ENCODE measurements around the gene SOD3.

The SOD3 gene

DNA sequence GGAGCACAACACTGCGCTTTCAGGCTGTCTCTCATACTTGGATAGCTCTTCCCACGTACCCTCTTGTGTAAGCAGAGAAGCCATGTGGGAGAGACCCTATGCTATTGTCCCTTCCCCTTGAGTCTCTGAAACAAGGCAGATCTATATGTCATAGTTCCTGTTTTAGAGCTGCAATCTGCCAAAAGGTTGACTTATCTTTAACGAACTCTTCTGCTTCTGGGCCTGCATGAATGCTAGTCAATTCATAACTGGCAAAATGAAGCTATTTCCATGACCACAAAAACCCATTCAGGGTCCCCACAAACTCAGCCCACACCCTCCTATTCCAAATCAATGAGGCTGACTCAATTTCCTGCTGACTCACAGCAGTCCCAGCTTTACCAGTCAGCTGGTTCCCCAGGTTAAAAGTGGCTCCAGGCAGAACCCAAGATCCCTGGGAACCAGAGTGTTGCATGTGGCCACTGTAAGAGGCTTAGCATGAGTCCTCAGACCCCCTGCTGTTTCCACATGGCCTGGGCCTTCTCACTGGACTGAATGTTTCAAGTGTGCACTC is 25.3 kb upstream of the SOD3 start:
- no peak overlapping the region for H3K27ac ChIP-seq

DNA sequence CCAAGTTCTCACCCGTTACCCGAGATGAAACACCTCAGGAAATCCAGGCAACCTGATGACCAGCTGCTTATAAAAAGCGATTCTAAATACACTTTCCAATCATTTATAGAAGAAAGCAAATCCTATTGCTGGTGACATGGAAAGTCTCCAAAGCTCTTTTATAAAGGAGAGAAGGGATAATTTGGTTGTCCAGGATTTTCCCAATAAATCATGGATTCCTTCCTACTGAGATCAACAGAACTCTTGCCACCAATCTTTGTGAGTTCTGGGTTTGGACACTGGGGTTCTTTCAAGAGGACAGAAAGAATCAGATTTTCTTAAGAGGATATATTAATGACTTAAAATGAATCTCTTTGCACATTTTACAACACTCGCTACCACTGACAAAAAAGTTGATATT is 24.7 kb upstream of the SOD3 start:
- H3K27ac ChIP-seq, result no peak overlapping the region
- TF ChIP-seq, protein P1, sequence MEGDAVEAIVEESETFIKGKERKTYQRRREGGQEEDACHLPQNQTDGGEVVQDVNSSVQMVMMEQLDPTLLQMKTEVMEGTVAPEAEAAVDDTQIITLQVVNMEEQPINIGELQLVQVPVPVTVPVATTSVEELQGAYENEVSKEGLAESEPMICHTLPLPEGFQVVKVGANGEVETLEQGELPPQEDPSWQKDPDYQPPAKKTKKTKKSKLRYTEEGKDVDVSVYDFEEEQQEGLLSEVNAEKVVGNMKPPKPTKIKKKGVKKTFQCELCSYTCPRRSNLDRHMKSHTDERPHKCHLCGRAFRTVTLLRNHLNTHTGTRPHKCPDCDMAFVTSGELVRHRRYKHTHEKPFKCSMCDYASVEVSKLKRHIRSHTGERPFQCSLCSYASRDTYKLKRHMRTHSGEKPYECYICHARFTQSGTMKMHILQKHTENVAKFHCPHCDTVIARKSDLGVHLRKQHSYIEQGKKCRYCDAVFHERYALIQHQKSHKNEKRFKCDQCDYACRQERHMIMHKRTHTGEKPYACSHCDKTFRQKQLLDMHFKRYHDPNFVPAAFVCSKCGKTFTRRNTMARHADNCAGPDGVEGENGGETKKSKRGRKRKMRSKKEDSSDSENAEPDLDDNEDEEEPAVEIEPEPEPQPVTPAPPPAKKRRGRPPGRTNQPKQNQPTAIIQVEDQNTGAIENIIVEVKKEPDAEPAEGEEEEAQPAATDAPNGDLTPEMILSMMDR (conservative IDR thresholded peaks at IDR 0.05), result no peak
- TF ChIP-seq ZFX (IDR thresholded peaks at IDR 0.05), result no peak

More for the DNA sequence above, 25.3 kb upstream of the SOD3 start:
- no peak for TF ChIP-seq ZFX (IDR thresholded peaks at IDR 0.05)

DNA sequence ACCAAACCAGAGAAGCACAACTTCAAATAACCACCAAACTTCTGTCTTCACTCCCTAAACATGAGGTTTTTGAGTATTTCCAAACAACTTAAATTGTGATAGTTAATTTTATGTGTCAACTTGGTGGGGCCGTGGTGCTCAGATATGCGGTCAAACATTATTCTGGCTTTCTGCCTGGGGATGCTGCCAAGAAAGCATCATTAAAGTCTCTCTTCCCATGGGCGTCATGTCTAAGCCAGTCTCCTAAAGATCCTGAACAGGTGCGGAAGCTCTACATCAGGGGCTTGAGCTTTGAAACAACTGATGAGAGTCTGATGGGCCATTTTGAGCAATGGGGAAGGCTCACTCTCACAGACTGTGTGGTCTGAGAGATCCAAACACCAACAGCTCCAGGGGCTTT is 24.1 kb upstream of the SOD3 start:
- TF ChIP-seq, protein P1 (conservative IDR thresholded peaks at IDR 0.05), result no peak
- no peak for TF ChIP-seq ZFX (IDR thresholded peaks at IDR 0.05)
- no peak overlapping the region for H3K27ac ChIP-seq

DNA sequence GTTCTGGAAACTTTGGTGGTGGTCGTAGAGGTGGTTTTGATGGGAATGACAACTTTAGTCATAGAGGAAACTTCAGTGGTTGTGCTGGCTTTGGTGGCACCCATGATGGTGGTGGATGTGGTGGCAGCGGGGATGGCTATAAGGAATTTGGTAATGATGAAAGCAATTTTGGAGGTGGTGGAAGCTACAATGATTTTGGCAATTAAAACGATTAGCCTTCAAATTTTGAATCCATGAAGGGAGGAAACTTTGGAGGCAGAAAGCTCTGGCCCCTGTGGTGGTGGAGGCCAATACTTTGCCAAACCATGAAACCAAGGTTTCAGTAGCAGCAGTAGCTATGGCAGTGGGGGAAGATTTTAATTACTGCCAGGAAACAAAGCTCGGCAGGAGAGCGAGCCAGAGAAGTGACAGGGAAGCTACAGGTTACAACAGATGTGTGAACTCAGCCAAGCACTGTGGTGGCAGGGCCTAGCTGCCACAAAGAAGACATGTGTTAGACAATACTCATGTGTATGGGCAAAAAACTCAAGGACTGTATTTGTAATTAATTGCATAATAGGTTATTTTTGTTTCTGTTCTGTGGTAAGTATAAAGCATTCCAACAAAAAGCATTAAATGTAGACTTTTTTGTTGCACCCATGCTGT is 23.2 kb upstream of the SOD3 start:
- no peak overlapping the region for H3K27ac ChIP-seq
- TF ChIP-seq, protein P1 (conservative IDR thresholded peaks at IDR 0.05), result no peak
- no peak for TF ChIP-seq ZFX (IDR thresholded peaks at IDR 0.05)

DNA sequence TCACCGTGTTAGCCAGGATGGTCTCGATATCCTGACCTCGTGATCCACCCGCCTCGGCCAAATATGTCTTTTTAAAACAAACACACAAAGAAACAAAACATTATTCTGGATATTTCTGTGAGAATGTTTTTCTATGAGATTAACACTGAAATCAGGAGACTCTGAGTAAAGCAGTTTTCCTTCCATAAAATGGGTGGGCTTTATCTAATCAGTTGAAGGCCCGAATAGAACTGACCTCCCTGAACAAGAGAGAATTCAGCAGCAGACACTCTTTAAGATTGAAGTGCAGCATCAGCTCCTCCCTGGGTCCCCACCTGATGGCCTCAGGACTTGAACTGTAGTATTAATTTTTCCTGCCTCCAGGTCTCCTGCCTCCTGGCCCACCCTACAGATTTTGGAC is 22.4 kb upstream of the SOD3 start:
- TF ChIP-seq, protein P1 (conservative IDR thresholded peaks at IDR 0.05), result no peak
- TF ChIP-seq ZFX (IDR thresholded peaks at IDR 0.05), result no peak
- H3K27ac ChIP-seq, result no peak overlapping the region

DNA sequence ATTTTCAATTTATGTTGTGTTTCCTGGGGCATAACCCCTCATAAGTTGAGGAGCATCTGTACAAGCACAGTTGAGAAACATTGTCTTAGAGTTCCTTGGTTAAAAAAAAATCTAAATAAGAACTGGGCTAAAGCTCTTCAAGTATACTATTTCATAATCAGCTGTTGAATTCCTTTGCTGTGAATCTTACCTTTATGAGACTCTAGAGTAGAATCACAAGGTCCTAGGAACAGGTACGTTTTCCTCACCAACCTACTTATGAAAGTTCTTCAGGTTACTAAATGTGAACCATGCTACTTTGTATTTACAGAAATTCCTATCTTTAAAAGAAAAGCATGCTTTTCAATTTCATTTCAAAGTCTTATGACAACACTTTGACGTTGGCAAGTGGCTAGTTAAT is 20.9 kb upstream of the SOD3 start:
- TF ChIP-seq, protein P1 (conservative IDR thresholded peaks at IDR 0.05), result no peak
- no peak for TF ChIP-seq ZFX (IDR thresholded peaks at IDR 0.05)
- H3K27ac ChIP-seq, result no peak overlapping the region

DNA sequence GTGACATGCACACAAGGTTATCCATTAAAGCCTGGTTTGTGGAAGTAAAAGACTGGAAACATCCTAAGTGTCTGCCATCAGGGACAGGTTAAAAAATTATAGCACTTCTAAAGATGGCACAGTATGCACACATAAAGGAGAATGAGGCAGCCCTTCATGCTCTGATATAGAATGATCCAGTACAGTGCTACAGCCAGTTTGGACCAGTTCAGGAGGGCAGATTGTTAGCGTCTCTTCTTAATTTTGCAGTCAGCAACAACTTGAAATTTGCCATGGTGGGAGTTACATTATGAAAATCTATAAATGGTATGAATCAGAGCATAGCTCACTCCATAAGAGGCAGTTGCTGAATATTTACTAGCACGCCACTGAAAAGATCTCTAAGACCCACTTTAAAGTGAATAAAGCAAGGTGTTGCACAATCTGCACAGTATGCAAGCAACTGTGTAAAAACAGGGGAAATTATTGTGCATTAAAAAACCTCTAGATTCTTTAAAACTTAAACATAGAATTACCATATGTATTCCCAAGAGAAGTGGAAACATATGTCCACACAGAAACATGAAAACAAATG is 20.3 kb upstream of the SOD3 start:
- TF ChIP-seq, protein P1 (conservative IDR thresholded peaks at IDR 0.05), result no peak
- no peak for TF ChIP-seq ZFX (IDR thresholded peaks at IDR 0.05)
- no peak overlapping the region for H3K27ac ChIP-seq
